Endothelial cell of umbilical vein (primary cell): ENCODE measurements around the gene UPP2. TPM values are rescaled to one million over a fixed set of nuclear protein-coding genes. Genes with fewer than 3 reads are reported as not detected.

ENCODE experiments used
- BruUV-seq: library from RNA; stranded (reverse); fragments of 400-500 nt; replicated peaks from 2 replicates; lab custom pipeline; 2021; lab: Mats Ljungman, UMichigan
- CTCF ChIA-PET: fragments of 300-600, 350-600 bp; sonication (Branson Sonifier 250); formaldehyde crosslinking; loops from one replicate; lab custom pipeline; 2021; ENCODE audit warnings: antibody characterized with exemption, inconsistent platforms; lab: Charles Lee
- POLR2A ChIA-PET: fragments of 300-600, 350-600 bp; sonication (Branson Sonifier 250); formaldehyde crosslinking; loops from one replicate; lab custom pipeline; 2021; ENCODE audit warnings: antibody characterized with exemption, inconsistent platforms; lab: Charles Lee
- DNase-seq: peaks from one replicate; pipeline ENCODE4 v3.0.0-alpha.2; 2011; ENCODE audit warnings: low read depth, low spot score
- FAIRE-seq: peaks from 2 replicates; lab custom pipeline; 2011; peaks lifted over from hg19 to GRCh38; lab: Jason Lieb, UNC
- H2AFZ ChIP-seq: 2 replicates; pipeline ENCODE4 v1.6.0; 2012; ENCODE audit warnings: low read depth, low read length, control low read depth, inconsistent platforms
- H3K27ac ChIP-seq: 2 replicates; pipeline ENCODE4 v1.5.1; 2011; ENCODE audit warnings: low read depth, mild to moderate bottlenecking, control low read depth, low read length, moderate library complexity; ENCODE audit not compliant: insufficient read depth
- H3K27me3 ChIP-seq, 2 experiments: 2 replicates each; pipeline versions ENCODE4 v1.6.0 to v1.6.1; 2011; ENCODE audit warnings: low read length in 2 of 2, mixed read lengths in 1 of 2; ENCODE audit not compliant: control insufficient read depth in 2 of 2, insufficient read depth in 2 of 2
- H3K36me3 ChIP-seq, 2 experiments: 2 replicates in 1 of 2; 3 replicates in 1 of 2; pipeline ENCODE4 v1.5.1; 2011; ENCODE audit warnings: low read length in 2 of 2, mild to moderate bottlenecking in 1 of 2, moderate library complexity in 1 of 2; ENCODE audit not compliant: control insufficient read depth in 2 of 2, insufficient read depth in 2 of 2; ENCODE audit errors: extremely low read depth in 1 of 2
- H3K4me1 ChIP-seq: 3 replicates; pipeline ENCODE4 v1.5.1; 2011; ENCODE audit warnings: mild to moderate bottlenecking, low read length; ENCODE audit not compliant: control insufficient read depth, insufficient read depth; ENCODE audit errors: extremely low read depth
- H3K4me2 ChIP-seq: 2 replicates; pipeline ENCODE4 v1.6.1; 2011; ENCODE audit warnings: low read length, control low read depth, mixed read lengths; ENCODE audit not compliant: insufficient read depth
- H3K4me3 ChIP-seq, 3 experiments: fragments of 200-600 bp in 1 of 3; sonication (generic), shearing (Covaris generic) in 1 of 3; replicated peaks in 1 of 3; 2 replicates each; pipeline ENCODE4 v1.5.1; 2011 to 2016; ENCODE audit warnings: control low read depth in 3 of 3, low read length in 3 of 3, mild to moderate bottlenecking in 2 of 3, inconsistent platforms in 1 of 3, low read depth in 1 of 3, moderate library complexity in 1 of 3; ENCODE audit not compliant: insufficient read depth in 1 of 3
- H3K79me2 ChIP-seq: 2 replicates; pipeline ENCODE4 v1.6.0; 2012; ENCODE audit warnings: low read length, inconsistent platforms; ENCODE audit not compliant: control insufficient read depth, insufficient read depth
- H3K9ac ChIP-seq: replicated peaks from 2 replicates; pipeline ENCODE3; 2011; ENCODE audit warnings: low read length, control low read depth; ENCODE audit not compliant: insufficient read depth; ENCODE audit errors: extremely low read depth
- H3K9me1 ChIP-seq: replicated peaks from 3 replicates; pipeline ENCODE4 v1.6.0; 2011; ENCODE audit warnings: mild to moderate bottlenecking, low read length; ENCODE audit not compliant: control insufficient read depth, insufficient read depth; ENCODE audit errors: extremely low read depth
- H3K9me3 ChIP-seq: replicated peaks from 2 replicates; pipeline ENCODE4 v1.5.1; 2012; ENCODE audit warnings: low read length, inconsistent platforms; ENCODE audit not compliant: control insufficient read depth, insufficient read depth
- H4K20me1 ChIP-seq: replicated peaks from 2 replicates; pipeline ENCODE3; 2011; ENCODE audit warnings: mild to moderate bottlenecking, low read length; ENCODE audit not compliant: control insufficient read depth, insufficient read depth; ENCODE audit errors: extremely low read depth
- CTCF ChIP-seq, 2 donors: IDR thresholded peaks; 1 replicate in 1 of 2; 2 replicates in 1 of 2; pipeline ENCODE4 v1.5.1; 2011; ENCODE audit warnings: low read length in 2 of 2, mild to moderate bottlenecking in 2 of 2, moderate library complexity in 2 of 2, control low read depth in 1 of 2, inconsistent platforms in 1 of 2, low read depth in 1 of 2; ENCODE audit not compliant: insufficient read depth in 1 of 2; ENCODE audit errors: extremely low read depth in 1 of 2
- EZH2 ChIP-seq: IDR thresholded peaks from 2 replicates; pipeline ENCODE4 v1.6.1; 2012; ENCODE audit warnings: borderline replicate concordance, low read depth, mild to moderate bottlenecking, moderate library complexity, low read length, inconsistent platforms; ENCODE audit not compliant: severe bottlenecking
- FOS ChIP-seq: IDR thresholded peaks from 2 replicates; pipeline ENCODE4 v1.6.1; 2011; ENCODE audit warnings: mild to moderate bottlenecking, low read length, moderate library complexity, borderline replicate concordance; ENCODE audit not compliant: insufficient read depth
- GATA2 ChIP-seq: IDR thresholded peaks from 2 replicates; pipeline ENCODE4 v1.7.0; 2011; ENCODE audit warnings: low read depth, mild to moderate bottlenecking, moderate library complexity, mixed read lengths, low read length; ENCODE audit not compliant: insufficient read length, insufficient read depth
- JUN ChIP-seq: IDR thresholded peaks from 2 replicates; pipeline ENCODE4 v1.6.1; 2011; ENCODE audit warnings: borderline replicate concordance, low read depth; ENCODE audit not compliant: insufficient read length, insufficient read depth
- MAX ChIP-seq: IDR thresholded peaks from 2 replicates; pipeline ENCODE4 v1.6.1; 2011; ENCODE audit not compliant: insufficient read depth, insufficient read length
- MYC ChIP-seq: IDR thresholded peaks from one replicate; pipeline ENCODE4 v1.6.1; 2011; ENCODE audit warnings: mild to moderate bottlenecking, low read depth, low read length
- POLR2A ChIP-seq: IDR thresholded peaks from 2 replicates; pipeline ENCODE4 v1.6.1; 2012; ENCODE audit warnings: low read depth, mild to moderate bottlenecking, control low read depth, low read length
- POLR2AphosphoS5 ChIP-seq: IDR thresholded peaks from 2 replicates; pipeline ENCODE4 v1.6.1; 2012; ENCODE audit warnings: low read depth, mild to moderate bottlenecking, control low read depth, low read length, moderate library complexity; ENCODE audit not compliant: insufficient read depth
- dilution Hi-C: fragments of 300-500 bp; cut with MboI; formaldehyde crosslinking; loops from one replicate; pipeline ENCODE4 v1.15.0; 2019; ENCODE audit warnings: low sequenced_read_pairs; ENCODE audit not compliant: extremely low pct_ligation_motif_present
- intact Hi-C: fragments of 100-400 bp; cut with micrococcal nuclease; formaldehyde crosslinking; loops from one replicate; pipeline ENCODE4 v1.10.0; 2022
- polyA plus RNA-seq, 4 experiments: library from polyadenylated mRNA; depleted of rRNA in 3 of 4; stranded (reverse) in 3 of 4; unstranded in 1 of 4; fragments of >200 nt; gene quantifications; 2 replicates each; pipeline versions ENCODE4 v1.2.1 to v1.2.3, GENCODE V29; 2011 to 2012; ENCODE audit warnings: missing spikeins in 1 of 4
- total RNA-seq: library from RNA; stranded (reverse); gene quantifications from 2 replicates; pipeline ENCODE4 v1.2.3, GENCODE V29; 2021

UPP2 gene
- total and polyA plus RNA-seq, 2 donors (not counting 3 experiments of a cell fraction or from before 2014, with no cell fraction given): not detected

- no peak overlapping the region for H2AFZ ChIP-seq
- no peak for FAIRE-seq
- ChIA-PET POLR2A (no interaction called here), CTCF (no interaction called here)
- H3K27ac ChIP-seq: no peak overlapping the region
- no peaks in the 10 kb centered on the region for H3K36me3 ChIP-seq
- intact Hi-C loops: no loop called here
- DNase-seq: no peak
- no peaks in the 10 kb centered on the region for H4K20me1 ChIP-seq
- no TSS peak for BruUV-seq
- TF ChIP-seq CTCF (IDR thresholded peaks at IDR 0.05; ENCODE audit: extremely low read depth in 1 of 2, insufficient read depth in 1 of 2, low read depth in 1 of 2, low read length in 2 of 2) (no peak), JUN (no peak), FOS (no peak), POLR2AphosphoS5 (no peak), MAX (no peak), MYC (no peak), POLR2A (no peak), EZH2 (no peak), GATA2 (no peak)
- H3K79me2 ChIP-seq: no peaks in the 10 kb centered on the region
- dilution Hi-C loops: no loop called here
- no peak overlapping the region for H3K9ac ChIP-seq
- H3K27me3 ChIP-seq: peaks cover 0 to 1% of the 10 kb centered on the region in 2 experiments
- no peaks in the 10 kb centered on the region for H3K4me1 ChIP-seq
- H3K9me3 ChIP-seq: no peaks in the 10 kb centered on the region
- H3K4me2 ChIP-seq: no peak overlapping the region
- no peak overlapping the region for H3K4me3 ChIP-seq
- H3K9me1 ChIP-seq: no peaks in the 10 kb centered on the region
These were observed 33.4 kb downstream of the UPP2 start for GRCh38 chr2:158135096-158135495.
